ENCODE data around the gene GRAPL. TPM values are rescaled to one million over a fixed set of nuclear protein-coding genes. Genes with fewer than 3 reads are reported as not detected.
"Not testable (repeated sequence)": the region's sequence is repeated elsewhere in the genome, so short reads cannot be mapped to it uniquely, and the experiment has no call there.

Gene GRAPL
- total and polyA plus RNA-seq, 8 donors = 0.31 to 2.9 (median 0.58) TPM; not detected in 5

DNA sequence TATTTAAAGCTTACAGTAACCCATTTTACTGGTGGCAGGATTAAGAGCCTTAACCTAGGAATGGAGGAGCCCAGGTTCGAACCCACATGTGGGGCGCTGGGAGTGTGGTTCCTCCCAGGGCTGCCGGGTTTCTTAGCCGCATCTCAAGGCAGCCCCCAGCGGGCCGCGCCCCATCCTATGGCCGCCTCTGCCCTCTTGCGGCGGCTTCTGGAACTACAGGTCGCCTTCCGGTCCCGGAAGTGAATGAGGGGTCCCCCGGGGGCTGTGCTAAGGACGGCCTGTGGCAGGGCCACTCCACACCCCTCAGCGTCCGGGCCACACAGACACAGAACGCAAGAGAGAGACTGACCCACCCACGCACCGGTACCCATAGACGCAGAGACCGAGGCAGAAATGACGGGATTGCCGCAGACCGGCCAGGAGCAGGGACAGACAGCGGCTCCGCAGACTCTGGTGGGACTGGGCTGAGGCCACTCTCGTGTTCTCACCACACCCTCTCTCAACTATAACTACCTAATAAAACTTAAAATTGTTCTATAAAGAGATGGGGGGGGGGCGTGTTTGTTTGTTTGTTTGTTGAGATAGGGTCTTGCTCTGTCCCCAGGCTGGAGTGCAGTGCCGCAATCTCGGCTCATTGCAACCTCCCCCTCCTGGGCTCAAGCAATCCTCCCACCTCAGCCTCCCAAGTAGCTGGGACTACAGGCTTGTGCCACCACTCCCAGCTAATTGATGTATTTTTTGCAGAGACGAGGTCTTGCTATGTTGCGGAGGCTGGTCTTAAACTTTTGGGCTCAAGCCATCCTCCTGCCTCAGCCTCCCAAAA lies 69.2 kb downstream of the GRAPL start:
- Histone ChIP-seq H3K4me3 (peak overlapping the region; percentile 13 to 47 (median 22)), H3K27ac (peak overlapping the region in 1 of 5 donors; percentile 39)
- DNase-seq; H3K9me3 ChIP-seq; intact Hi-C loops (cut with DNase I; ENCODE audit: low total_unique reads); H3K27me3 ChIP-seq; H3K4me1 ChIP-seq; H3K36me3 ChIP-seq: not testable (repeated sequence)
- WGBS, 5 donors = 0% methylated on average over 1 to 7 of the region's 33 CpGs; no CpG with 5 or more reads in 3 of the 5 donors

DNA sequence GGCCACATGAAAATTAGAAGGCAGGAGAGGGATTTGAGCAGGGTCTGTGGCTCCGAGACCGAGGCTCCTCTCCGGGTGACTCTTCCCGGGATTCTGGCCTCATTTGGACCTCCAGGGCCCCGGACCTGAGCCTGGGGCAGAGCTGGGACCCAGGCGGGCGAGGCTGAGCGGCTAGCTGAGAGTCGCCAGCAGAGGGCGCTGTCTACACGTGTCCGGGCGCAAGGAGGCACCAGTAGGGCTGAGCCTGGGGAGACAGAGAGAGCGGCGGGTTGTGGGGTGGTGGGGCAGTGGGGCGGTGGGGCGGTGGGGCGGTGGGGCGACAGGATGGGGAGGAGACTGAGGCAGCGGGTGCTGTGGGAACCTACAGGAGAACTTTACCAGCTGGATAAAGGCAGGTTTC lies 75.1 kb downstream of the GRAPL start:
- WGBS, 5 donors = no CpG with 5 or more reads among the region's 20 CpGs
- H3K36me3 ChIP-seq; H3K9me3 ChIP-seq; H3K4me1 ChIP-seq; H3K4me3 ChIP-seq; intact Hi-C loops (cut with DNase I; ENCODE audit: low total_unique reads); DNase-seq; H3K27ac ChIP-seq; H3K27me3 ChIP-seq: not testable (repeated sequence)

DNA sequence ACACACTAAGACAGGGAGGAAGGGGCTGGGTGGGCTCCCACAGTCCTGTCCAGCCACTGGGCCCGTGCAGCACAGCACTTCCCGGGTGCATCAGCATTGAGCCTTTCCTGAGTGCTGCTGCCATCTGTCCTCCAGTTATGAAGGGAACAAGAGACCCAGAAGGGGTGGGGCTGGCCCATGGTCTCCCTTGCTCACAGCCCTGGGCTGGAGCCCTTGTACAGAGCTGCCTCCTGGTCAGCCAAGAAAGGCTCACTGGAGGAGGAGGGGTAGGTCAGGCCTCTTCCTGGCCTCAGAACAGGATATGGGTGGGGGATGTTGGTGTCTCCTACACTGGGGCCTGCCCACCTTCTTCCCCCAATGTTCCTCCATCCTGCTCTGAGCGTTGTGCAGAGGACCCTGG lies 76.0 kb downstream of the GRAPL start:
- intact Hi-C loops (cut with DNase I; ENCODE audit: low total_unique reads); H3K27ac ChIP-seq; H3K36me3 ChIP-seq; H3K9me3 ChIP-seq; DNase-seq; H3K4me1 ChIP-seq; H3K4me3 ChIP-seq; H3K27me3 ChIP-seq: not testable (repeated sequence)
- no CpG with 5 or more reads among the region's 3 CpGs for WGBS, 5 donors

Other genes with a start within 250 kb of the GRAPL start
- gene SLC5A10, start 175.4 kb upstream of the GRAPL start, total RNA-seq = not detected
- gene SLC5A10, start 175.4 kb upstream of the GRAPL start, polyA plus RNA-seq = under 1 TPM; 0.06 to 0.46 (median 0.13) TPM
- 10 to 100 TPM in 3 of 5 donors, 1 to 10 TPM in 2; 8.8 to 41.1 (median 20.1) TPM for gene FAM83G, start 122.8 kb upstream of the GRAPL start, total RNA-seq
- gene FAM83G, start 122.8 kb upstream of the GRAPL start, polyA plus RNA-seq = 10 to 100 TPM in 2 of 3 donors, 1 to 10 TPM in 1; 8.2 to 16.4 (median 11.9) TPM
- gene GRAP, start 80.6 kb upstream of the GRAPL start, total RNA-seq = 10 to 100 TPM in 1 of 5 donors, 1 to 10 TPM in 3, under 1 TPM in 1; 0.87 to 92.2 (median 2.0) TPM
- 1 to 10 TPM; 2.6 to 4.1 (median 3.3) TPM for gene GRAP, start 80.6 kb upstream of the GRAPL start, polyA plus RNA-seq
- 10 to 100 TPM; 24.5 to 71.9 (median 32.1) TPM for gene EPN2, start 109.8 kb downstream of the GRAPL start, total RNA-seq
- 10 to 100 TPM; 10.7 to 21.1 (median 11.9) TPM for gene EPN2, start 109.8 kb downstream of the GRAPL start, polyA plus RNA-seq
- gene B9D1, start 235.1 kb downstream of the GRAPL start, total RNA-seq = 10 to 100 TPM in 3 of 5 donors, not detected in 2; 10.9 to 22.8 (median 21.3) TPM
- 10 to 100 TPM; 10.9 to 18.4 (median 15.1) TPM for gene B9D1, start 235.1 kb downstream of the GRAPL start, polyA plus RNA-seq

Measured in stomach (tissue), 9 donors.